Trophoblast cell (in vitro differentiated cells and primary cell): ENCODE data around the gene USP36.

Experiments
- DNase-seq, 2 donors: peaks; one replicate each; pipeline ENCODE4 v3.0.0-alpha.2; 2016
- H2AFZ ChIP-seq: 2 replicates; pipeline ENCODE4 v1.6.1; 2013; ENCODE audit warnings: low read length, moderate library complexity, mild to moderate bottlenecking; ENCODE audit not compliant: insufficient read depth, poor library complexity
- H2AK5ac ChIP-seq: 2 replicates; pipeline ENCODE4 v1.6.1; 2013; ENCODE audit warnings: mild to moderate bottlenecking, low read length
- H2BK120ac ChIP-seq: 2 replicates; pipeline ENCODE4 v1.6.1; 2013; ENCODE audit warnings: low read length, mild to moderate bottlenecking, moderate library complexity; ENCODE audit not compliant: insufficient read depth, poor library complexity
- H2BK12ac ChIP-seq: 2 replicates; pipeline ENCODE4 v1.6.1; 2013; ENCODE audit warnings: mild to moderate bottlenecking, low read length, moderate library complexity
- H2BK5ac ChIP-seq: 2 replicates; pipeline ENCODE4 v1.6.1; 2013; ENCODE audit warnings: low read length, low read depth, moderate library complexity, mild to moderate bottlenecking; ENCODE audit not compliant: poor library complexity
- H3K14ac ChIP-seq: 2 replicates; pipeline ENCODE4 v1.6.1; 2013; ENCODE audit warnings: mild to moderate bottlenecking, low read length
- H3K18ac ChIP-seq: 2 replicates; pipeline ENCODE4 v1.6.1; 2013; ENCODE audit warnings: mild to moderate bottlenecking, low read length
- H3K23ac ChIP-seq: 2 replicates; pipeline ENCODE4 v1.6.1; 2013; ENCODE audit warnings: low read length
- H3K27ac ChIP-seq: 2 replicates; pipeline ENCODE4 v1.5.1; 2013; ENCODE audit warnings: low read depth, mild to moderate bottlenecking, inconsistent platforms, low read length, moderate library complexity
- H3K27me3 ChIP-seq: 2 replicates; pipeline ENCODE4 v1.6.1; 2013; ENCODE audit warnings: inconsistent platforms, mild to moderate bottlenecking, low read length, moderate library complexity; ENCODE audit not compliant: insufficient read depth
- H3K36me3 ChIP-seq, 2 experiments: 1 replicate in 1 of 2; 2 replicates in 1 of 2; pipeline ENCODE4 v1.6.1; 2013; ENCODE audit warnings: low read length in 2 of 2, mild to moderate bottlenecking in 2 of 2, moderate library complexity in 1 of 2; ENCODE audit not compliant: insufficient read depth in 2 of 2, control insufficient read depth in 1 of 2
- H3K4ac ChIP-seq: 2 replicates; pipeline ENCODE4 v1.6.1; 2013; ENCODE audit warnings: low read depth, mild to moderate bottlenecking, low read length, moderate library complexity
- H3K4me1 ChIP-seq, 2 experiments: 1 replicate in 1 of 2; 2 replicates in 1 of 2; pipeline ENCODE4 v1.6.1; 2013; ENCODE audit warnings: low read length in 2 of 2, mild to moderate bottlenecking in 2 of 2, moderate library complexity in 1 of 2; ENCODE audit not compliant: insufficient read depth in 2 of 2, control insufficient read depth in 1 of 2
- H3K4me2 ChIP-seq: 2 replicates; pipeline ENCODE4 v1.6.1; 2013; ENCODE audit warnings: inconsistent platforms, mild to moderate bottlenecking, low read length, moderate library complexity
- H3K4me3 ChIP-seq: 2 replicates; pipeline ENCODE4 v1.5.1; 2013; ENCODE audit warnings: mild to moderate bottlenecking, low read depth, low read length, inconsistent platforms
- H3K79me1 ChIP-seq: one replicate; pipeline ENCODE4 v1.6.1; 2013; ENCODE audit warnings: low read length
- H3K79me2 ChIP-seq: 2 replicates; pipeline ENCODE4 v1.6.1; 2013; ENCODE audit warnings: low read length, mild to moderate bottlenecking; ENCODE audit not compliant: control insufficient read depth, insufficient read depth, poor library complexity
- H3K9ac ChIP-seq: 2 replicates; pipeline ENCODE4 v1.6.1; 2013; ENCODE audit warnings: mild to moderate bottlenecking, low read length
- H3K9me3 ChIP-seq: 2 replicates; pipeline ENCODE4 v1.6.1; 2013; ENCODE audit warnings: low read depth, mild to moderate bottlenecking, control low read depth, inconsistent platforms, low read length; ENCODE audit not compliant: insufficient read depth
- H4K12ac ChIP-seq: 2 replicates; pipeline ENCODE4 v1.6.1; 2013; ENCODE audit warnings: low read depth, mild to moderate bottlenecking, low read length, moderate library complexity
- H4K8ac ChIP-seq: 2 replicates; pipeline ENCODE4 v1.6.1; 2013; ENCODE audit warnings: low read depth, mild to moderate bottlenecking, low read length, moderate library complexity
- H4K91ac ChIP-seq: one replicate; pipeline ENCODE4 v1.6.1; 2013; ENCODE audit warnings: low read depth, mild to moderate bottlenecking, low read length, moderate library complexity
- WGBS: extraction: QIAGEN DNeasy Blood & Tissue Kit; methylation state at CpG from one replicate; pipeline ENCODE4 v1.1.7; 2013; ENCODE audit warnings: missing lambda C conversion rate; ENCODE audit not compliant: insufficient read length, insufficient coverage; ENCODE audit errors: extremely low coverage; 5-methylcytosine and 5-hydroxymethylcytosine counted together

USP36 gene

DNA sequence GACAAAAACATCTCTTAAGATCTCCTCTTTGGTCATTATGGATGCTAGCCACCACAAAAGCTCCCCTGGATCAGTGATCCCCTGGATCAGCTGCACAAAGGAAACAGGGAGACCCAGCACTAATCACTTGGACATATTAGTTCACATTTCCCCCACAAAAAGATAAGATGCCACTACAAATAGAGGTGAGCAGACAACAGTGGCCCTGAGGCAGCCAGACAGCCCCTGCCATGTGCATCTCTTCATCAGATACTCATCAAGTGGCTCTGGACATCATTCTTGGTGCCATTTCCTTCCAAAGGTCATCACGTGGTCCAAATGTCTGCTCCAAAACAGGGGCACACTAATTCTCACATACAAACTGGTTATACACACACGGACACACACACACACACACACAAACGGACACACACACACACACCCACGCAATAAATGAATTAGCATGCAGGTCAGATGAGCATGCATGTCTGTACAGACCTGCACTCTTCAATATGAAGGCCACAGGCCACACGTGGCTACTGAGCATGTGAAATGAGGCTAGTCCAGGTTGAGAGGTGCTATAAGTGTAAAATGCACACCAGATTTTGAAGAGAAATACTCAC lies 4.1 kb downstream of the USP36 start:
- Histone ChIP-seq H3K14ac (no peak overlapping the region), H2BK12ac (no peak overlapping the region), H3K79me1 (peaks cover 11% of the 10 kb centered on the region), H3K18ac (no peak overlapping the region), H2AK5ac (no peak overlapping the region), H3K23ac (no peak overlapping the region), H3K9me3 (no peaks in the 10 kb centered on the region), H3K36me3 (peaks cover 44 to 49% of the 10 kb centered on the region in 2 experiments), H2AFZ (no peak overlapping the region), H3K9ac (no peak overlapping the region), H4K12ac (no peak overlapping the region), H3K4ac (no peak overlapping the region), H4K91ac (no peak overlapping the region), H3K4me2 (no peak overlapping the region), H3K4me3 (no peak overlapping the region), H3K27ac (no peak overlapping the region), H2BK120ac (no peak overlapping the region), H3K79me2 (peaks cover 10% of the 10 kb centered on the region), H2BK5ac (no peak overlapping the region), H3K27me3 (no peaks in the 10 kb centered on the region), H4K8ac (no peak overlapping the region), H3K4me1 (peaks cover 3 to 4% of the 10 kb centered on the region in 2 experiments)
- WGBS = no CpG with 5 or more reads among the region's 5 CpGs
- no peak for DNase-seq

DNA sequence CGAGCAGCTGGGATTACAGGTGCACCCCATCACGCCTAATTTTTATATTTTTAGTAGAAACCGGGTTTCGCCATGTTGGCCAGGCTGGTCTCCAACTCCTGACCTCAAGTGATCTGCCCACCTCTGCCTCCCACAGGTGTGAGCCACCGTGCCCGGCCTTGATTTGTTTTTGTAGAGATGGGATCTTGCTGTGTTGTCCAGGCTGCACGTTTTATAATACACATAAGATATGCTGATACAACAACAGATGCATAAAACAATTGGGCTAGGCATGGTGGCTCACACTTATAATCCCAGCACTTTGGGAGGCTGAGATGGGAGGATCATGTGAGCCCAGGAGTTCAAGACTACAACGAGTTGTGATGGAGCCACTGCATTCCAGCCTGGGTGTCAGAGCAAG lies 6.0 kb downstream of the USP36 start:
- no peak overlapping the region for H2BK5ac ChIP-seq
- H3K36me3 ChIP-seq = peaks cover 49 to 56% of the 10 kb centered on the region in 2 experiments
- WGBS = no CpG with 5 or more reads among the region's 8 CpGs

DNA sequence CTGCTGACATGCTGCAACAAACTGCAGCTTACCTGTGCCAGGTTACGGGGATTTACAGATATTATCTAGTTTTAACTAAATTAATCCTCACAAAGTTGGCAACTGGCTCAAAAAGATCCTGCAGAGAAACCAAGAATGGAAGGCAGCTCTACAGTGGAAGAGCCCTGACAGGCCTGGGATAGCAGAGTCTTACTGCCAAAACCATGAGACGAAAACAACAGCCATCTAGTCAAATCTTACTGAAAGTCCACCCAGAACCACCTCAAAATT lies 8.1 kb downstream of the USP36 start:
- no peak overlapping the region for H3K18ac ChIP-seq
- H3K9ac ChIP-seq = no peak overlapping the region
- H3K27me3 ChIP-seq = no peaks in the 10 kb centered on the region
- no peak overlapping the region for H4K8ac ChIP-seq
- no peak overlapping the region for H3K27ac ChIP-seq
- H3K4me2 ChIP-seq = no peak overlapping the region
- no peak overlapping the region for H3K4ac ChIP-seq
- no peak overlapping the region for H2AFZ ChIP-seq
- H3K23ac ChIP-seq = no peak overlapping the region
- no peak for DNase-seq
- H3K9me3 ChIP-seq = peaks cover 2% of the 10 kb centered on the region
- H2BK120ac ChIP-seq = no peak overlapping the region
- H3K79me2 ChIP-seq = no peaks in the 10 kb centered on the region
- no CpG with 5 or more reads among the region's 2 CpGs for WGBS
- H3K4me3 ChIP-seq = no peak overlapping the region
- peaks cover 59 to 65% of the 10 kb centered on the region in 2 experiments for H3K36me3 ChIP-seq
- H3K4me1 ChIP-seq = no peaks in the 10 kb centered on the region
- no peak overlapping the region for H2BK12ac ChIP-seq
- H4K91ac ChIP-seq = no peak overlapping the region
- no peak overlapping the region for H4K12ac ChIP-seq
- H3K14ac ChIP-seq = no peak overlapping the region
- H2AK5ac ChIP-seq = no peak overlapping the region
- H2BK5ac ChIP-seq = no peak overlapping the region
- no peaks in the 10 kb centered on the region for H3K79me1 ChIP-seq

More for the DNA sequence above, 6.0 kb downstream of the USP36 start:
- Histone ChIP-seq H4K91ac (no peak overlapping the region), H3K27me3 (no peaks in the 10 kb centered on the region), H3K4me3 (no peak overlapping the region), H3K18ac (no peak overlapping the region), H2AK5ac (no peak overlapping the region), H3K9me3 (no peaks in the 10 kb centered on the region), H3K4me1 (peaks cover under 1 to 2% of the 10 kb centered on the region in 2 experiments), H3K14ac (no peak overlapping the region), H2BK12ac (no peak overlapping the region), H3K9ac (no peak overlapping the region), H4K8ac (no peak overlapping the region), H2AFZ (no peak overlapping the region), H4K12ac (no peak overlapping the region), H3K23ac (no peak overlapping the region), H3K4me2 (no peak overlapping the region), H2BK120ac (no peak overlapping the region), H3K4ac (no peak overlapping the region), H3K27ac (no peak overlapping the region), H3K79me2 (peaks cover 2% of the 10 kb centered on the region), H3K79me1 (no peaks in the 10 kb centered on the region)
- no peak for DNase-seq

DNA sequence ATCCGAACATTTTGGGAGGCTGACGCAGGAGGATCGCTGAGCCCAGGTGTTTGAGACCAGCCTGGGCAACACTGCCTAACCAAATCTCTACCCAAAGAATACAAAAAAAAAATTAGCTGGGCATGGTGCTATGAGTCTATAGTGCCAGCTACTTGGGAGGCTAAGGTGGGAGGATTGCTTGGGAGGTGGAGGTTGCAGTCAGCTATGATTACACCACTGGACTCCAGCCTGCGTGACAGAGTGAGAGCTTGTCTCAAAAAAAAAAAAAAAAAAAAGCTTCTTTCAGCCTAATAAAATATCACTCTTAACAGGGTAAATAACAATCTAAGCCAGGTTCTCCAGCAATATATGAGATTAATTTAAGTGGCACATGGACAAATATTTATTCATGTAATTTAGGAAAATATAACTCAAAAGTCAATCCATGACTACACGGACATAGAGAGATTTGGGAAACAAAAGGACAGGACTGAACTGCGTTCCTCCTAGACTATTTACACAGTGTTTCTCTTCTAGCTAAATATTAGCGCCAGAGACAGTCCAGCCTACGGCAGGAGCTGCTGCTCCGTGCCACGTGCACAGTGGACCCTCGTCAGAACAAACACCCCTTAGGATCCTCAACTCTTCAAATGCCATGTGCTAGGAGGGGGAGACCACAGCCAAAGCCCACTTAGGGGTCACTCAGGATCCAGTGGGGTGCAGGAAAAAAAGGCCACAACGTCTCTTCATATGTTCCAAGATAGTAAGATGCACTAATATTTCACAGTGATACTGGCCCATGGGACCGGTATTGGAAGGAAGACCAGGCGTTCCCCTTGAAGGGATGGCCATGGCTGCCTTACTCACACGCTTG lies 8.7 kb downstream of the USP36 start:
- no peak overlapping the region for H3K4me3 ChIP-seq
- no peak overlapping the region for H4K91ac ChIP-seq
- DNase-seq = no peak
- H3K9me3 ChIP-seq = peaks cover 2% of the 10 kb centered on the region
- no peak overlapping the region for H3K4me2 ChIP-seq
- WGBS = no CpG with 5 or more reads among the region's 15 CpGs
- no peak overlapping the region for H3K18ac ChIP-seq
- no peak overlapping the region for H3K14ac ChIP-seq
- no peaks in the 10 kb centered on the region for H3K27me3 ChIP-seq
- H3K36me3 ChIP-seq = peaks cover 61 to 64% of the 10 kb centered on the region in 2 experiments
- H3K4ac ChIP-seq = no peak overlapping the region
- no peak overlapping the region for H2BK5ac ChIP-seq
- H2BK120ac ChIP-seq = no peak overlapping the region
- H2AFZ ChIP-seq = no peak overlapping the region
- no peak overlapping the region for H3K27ac ChIP-seq
- H3K4me1 ChIP-seq = peaks cover 0 to under 1% of the 10 kb centered on the region in 2 experiments
- H2BK12ac ChIP-seq = no peak overlapping the region
- H3K23ac ChIP-seq = no peak overlapping the region
- no peaks in the 10 kb centered on the region for H3K79me2 ChIP-seq
- no peaks in the 10 kb centered on the region for H3K79me1 ChIP-seq
- H3K9ac ChIP-seq = no peak overlapping the region
- no peak overlapping the region for H2AK5ac ChIP-seq
- no peak overlapping the region for H4K8ac ChIP-seq
- H4K12ac ChIP-seq = no peak overlapping the region
